Progenitor cell of endocrine pancreas (in vitro differentiated cells): ENCODE measurements around the gene CCDC178. TPM values are rescaled to one million over a fixed set of nuclear protein-coding genes. Genes with fewer than 3 reads are reported as not detected.

ENCODE experiments used
- DNase-seq: peaks from one replicate; pipeline ENCODE4 v3.0.0; 2021; ENCODE audit warnings: low spot score; ENCODE audit not compliant: unreplicated experiment
- H3K27ac Mint-ChIP-seq: 2 replicates; pipeline ENCODE4 v1.8.0; 2021; ENCODE audit warnings: mild to moderate bottlenecking, moderate library complexity, mixed read lengths
- H3K27me3 Mint-ChIP-seq: 2 replicates; pipeline ENCODE4 v1.8.0; 2021; ENCODE audit warnings: mixed read lengths
- H3K36me3 Mint-ChIP-seq: 2 replicates; pipeline ENCODE4 v1.8.0; 2022; ENCODE audit warnings: mixed read lengths; ENCODE audit not compliant: insufficient read depth
- H3K4me1 Mint-ChIP-seq: 2 replicates; pipeline ENCODE4 v1.8.0; 2021; ENCODE audit warnings: low read depth, mixed read lengths
- H3K4me3 Mint-ChIP-seq: 2 replicates; pipeline ENCODE4 v1.8.0; 2021; ENCODE audit warnings: low read depth, mild to moderate bottlenecking, moderate library complexity, mixed read lengths
- H3K9me3 Mint-ChIP-seq: 2 replicates; pipeline ENCODE4 v1.8.0; 2021; ENCODE audit warnings: low read depth, mixed read lengths
- CTCF ChIP-seq: fragments of 200-600 bp; sonication (generic); IDR thresholded peaks from one replicate; pipeline ENCODE4 v1.5.0; 2021; ENCODE audit warnings: antibody characterized with exemption, mild to moderate bottlenecking; ENCODE audit not compliant: unreplicated experiment
- total RNA-seq: library from RNA; stranded (reverse); gene quantifications from 2 replicates; pipeline ENCODE4 v1.2.1, GENCODE V29; 2021

CCDC178 gene
- total RNA-seq, 1 donor from 2014 or later: not detected

GRCh38 chr18:33469699-33470098 is 29.2 kb upstream of the CCDC178 start:
- no peaks in the 10 kb centered on the region for H3K27me3 Mint-ChIP-seq
- H3K9me3 Mint-ChIP-seq: no peaks in the 10 kb centered on the region
- H3K27ac Mint-ChIP-seq: no peak overlapping the region
- H3K36me3 Mint-ChIP-seq: no peaks in the 10 kb centered on the region
- no peaks in the 10 kb centered on the region for H3K4me1 Mint-ChIP-seq
- no peak for DNase-seq
- TF ChIP-seq CTCF: no peak
- H3K4me3 Mint-ChIP-seq: no peak overlapping the region

- no peak overlapping the region for H3K27ac Mint-ChIP-seq
- H3K36me3 Mint-ChIP-seq: no peaks in the 10 kb centered on the region
- H3K4me1 Mint-ChIP-seq: no peaks in the 10 kb centered on the region
- no peaks in the 10 kb centered on the region for H3K9me3 Mint-ChIP-seq
- no peaks in the 10 kb centered on the region for H3K27me3 Mint-ChIP-seq
- DNase-seq: no peak
- H3K4me3 Mint-ChIP-seq: no peak overlapping the region
- TF ChIP-seq CTCF: no peak
Measured at GRCh38 chr18:33467531-33467930, 27.0 kb upstream of the CCDC178 start.

GRCh38 chr18:33466822-33467221 is 26.3 kb upstream of the CCDC178 start:
- H3K27me3 Mint-ChIP-seq: no peaks in the 10 kb centered on the region
- no peaks in the 10 kb centered on the region for H3K36me3 Mint-ChIP-seq
- H3K9me3 Mint-ChIP-seq: no peaks in the 10 kb centered on the region
- no peak for DNase-seq
- H3K27ac Mint-ChIP-seq: no peak overlapping the region
- no peak for TF ChIP-seq CTCF
- H3K4me1 Mint-ChIP-seq: no peaks in the 10 kb centered on the region
- H3K4me3 Mint-ChIP-seq: no peak overlapping the region

GRCh38 chr18:33460681-33461080 is 20.2 kb upstream of the CCDC178 start:
- Mint-ChIP-seq H3K27me3 (no peaks in the 10 kb centered on the region), H3K9me3 (no peaks in the 10 kb centered on the region), H3K4me1 (peaks cover 1% of the 10 kb centered on the region), H3K27ac (no peak overlapping the region), H3K4me3 (no peak overlapping the region), H3K36me3 (no peaks in the 10 kb centered on the region)
- no peak for TF ChIP-seq CTCF
- no peak for DNase-seq

GRCh38 chr18:33459612-33460011 is 19.1 kb upstream of the CCDC178 start:
- no peaks in the 10 kb centered on the region for H3K27me3 Mint-ChIP-seq
- H3K36me3 Mint-ChIP-seq: no peaks in the 10 kb centered on the region
- no peak for DNase-seq
- peaks cover 1% of the 10 kb centered on the region for H3K4me1 Mint-ChIP-seq
- no peak overlapping the region for H3K4me3 Mint-ChIP-seq
- no peak for TF ChIP-seq CTCF
- H3K27ac Mint-ChIP-seq: no peak overlapping the region
- H3K9me3 Mint-ChIP-seq: no peaks in the 10 kb centered on the region

GRCh38 chr18:33446604-33447003 is 6.1 kb upstream of the CCDC178 start:
- Mint-ChIP-seq H3K27ac (no peak overlapping the region), H3K4me1 (no peaks in the 10 kb centered on the region), H3K36me3 (no peaks in the 10 kb centered on the region), H3K27me3 (peaks cover 21% of the 10 kb centered on the region), H3K4me3 (no peak overlapping the region), H3K9me3 (no peaks in the 10 kb centered on the region)
- TF ChIP-seq CTCF: no peak
- DNase-seq: no peak
